ENCODE data around the gene PKP3. TPM values are rescaled to one million over a fixed set of nuclear protein-coding genes. Genes with fewer than 3 reads are reported as not detected.
A peak's percentile ranks its signal among the peaks of the same experiment; 100 is the strongest.

Gene PKP3
- total and polyA plus RNA-seq, 2 donors (not counting 1 experiment from before 2014, with no cell fraction given): 0.78 TPM; not detected in 1

GRCh38 chr11:449889-450808, 56.1 kb downstream of the PKP3 start, which contains the start of gene PTDSS2:
Gene PTDSS2, plus strand, starts transcription at chr11:450279. Its CDS starts 177 bp downstream, at chr11:450456.
- peaks cover 29 to 43% of the 10 kb centered on the region in 2 donors for H3K4me1 ChIP-seq (ENCODE audit: control insufficient read depth in 2 of 2, insufficient read depth in 2 of 2, low read length in 2 of 2)
- Mint-ChIP-seq H3K9me3 (ENCODE audit: insufficient read depth) (no peaks in the 10 kb centered on the region), H3K27ac (peak within 1 kb of the TSS; percentile 96), H3K4me1 (peaks cover 26% of the 10 kb centered on the region), H3K27me3 (no peaks in the 10 kb centered on the region), H3K4me3 (peak within 1 kb of the TSS; percentile 93)
- peak within 1 kb of the TSS; percentile 88 for H2AFZ ChIP-seq (ENCODE audit: insufficient read depth, low read depth, low read length, poor library complexity, severe bottlenecking)
- intact Hi-C loops (cut with micrococcal nuclease): loop anchor here (1.0 to 10.0 kb wide), 4 partner anchors 35 to 345 kb away; partner anchors contain the start of genes CEND1, PSMD13, SIGIRR and SIRT3
- no peaks in the 10 kb centered on the region for H3K27me3 ChIP-seq (replicated peaks in 1 of 4; ENCODE audit: control extremely low read depth in 1 of 4, control insufficient read depth in 3 of 4, insufficient read depth in 4 of 4, low read length in 3 of 4)
- H3K36me3 ChIP-seq (replicated peaks in 1 of 2; ENCODE audit: control extremely low read depth in 1 of 2, control insufficient read depth in 1 of 2, extremely low read depth in 1 of 2, insufficient read depth in 2 of 2, low read length in 1 of 2): peaks cover 0 to 7% of the 10 kb centered on the region in 2 experiments
- ChIA-PET POLR2A (interaction anchor here (0.8 to 1.8 kb wide), 7 partner anchors 33 to 242 kb away, joined by 3 to 26 read pairs (median 5); partner anchors contain the start of genes BET1L, HRAS, RIC8A and SIGIRR), CTCF (interaction anchor here (0.8 to 4.8 kb wide), 14 partner anchors 9 to 276 kb away, joined by 3 to 34 read pairs (median 9); partner anchors contain the start of genes ANO9, BET1L, IFITM2 and PHRF1)
- H3K27ac ChIP-seq (ENCODE audit: low read length in 2 of 2): peak within 1 kb of the TSS; percentile 88 to 93
- peak within 1 kb of the TSS; percentile 16 to 81 (median 69) for H3K4me3 ChIP-seq (ENCODE audit: control extremely low read depth in 1 of 5, extremely low read depth in 1 of 5, insufficient read depth in 1 of 5, low read depth in 2 of 5, low read length in 4 of 5)
- peak; percentile 95 for DNase-seq
- peak; percentile 74 for ATAC-seq (ENCODE audit: low read depth)
- H3K9me3 ChIP-seq (ENCODE audit: control extremely low read depth in 1 of 3, control insufficient read depth in 2 of 3, insufficient read depth in 1 of 3, low read length in 2 of 3): no peaks in the 10 kb centered on the region
- no peak for TF ChIP-seq EZH2 (IDR thresholded peaks at IDR 0.05; ENCODE audit: borderline replicate concordance, insufficient read depth, low read depth, low read length, poor library complexity, severe bottlenecking)
- no peak for TF ChIP-seq CTCF (IDR thresholded peaks at IDR 0.05)
- peak within 1 kb of the TSS; percentile 92 for H3K4me2 ChIP-seq (replicated peaks; ENCODE audit: low read depth, low read length, poor library complexity, severe bottlenecking)
- no peaks in the 10 kb centered on the region for H4K20me1 ChIP-seq (ENCODE audit: control insufficient read depth, insufficient read depth, low read length, poor library complexity, severe bottlenecking)
- H3K79me2 ChIP-seq (ENCODE audit: control insufficient read depth, insufficient read depth, low read length): peaks cover 25% of the 10 kb centered on the region
- H3K9ac ChIP-seq (ENCODE audit: low read length): peak within 1 kb of the TSS; percentile 78
- under 1% methylated on average over 108 of the region's 108 CpGs for WGBS (ENCODE audit: insufficient coverage)
